T-helper 1 cell treated with Interleukin-12 subunit alpha and Interleukin-12 subunit beta and Interleukin-4 antibody, amounts not matched to agents 30 μg/mL and 1 μg/mL, for 36 hours (primary cell): ENCODE measurements around the gene THY1.
"Not testable (repeated sequence)": the region's sequence is repeated elsewhere in the genome, so short reads cannot be mapped to it uniquely, and the experiment has no call there.

Experiments
- H3K27ac Mint-ChIP-seq: one replicate; pipeline ENCODE4 v1.8.0; 2021; ENCODE audit warnings: mild to moderate bottlenecking, mixed read lengths
- H3K27me3 Mint-ChIP-seq: one replicate; pipeline ENCODE4 v1.8.0; 2021; ENCODE audit warnings: low read depth, mixed read lengths
- H3K36me3 Mint-ChIP-seq: one replicate; pipeline ENCODE4 v1.8.0; 2021; ENCODE audit warnings: low read depth, mixed read lengths
- H3K4me1 Mint-ChIP-seq: one replicate; pipeline ENCODE4 v1.8.0; 2021; ENCODE audit warnings: low read depth, mixed read lengths
- H3K4me3 Mint-ChIP-seq: one replicate; pipeline ENCODE4 v1.8.0; 2021; ENCODE audit warnings: mild to moderate bottlenecking, moderate library complexity, mixed read lengths
- H3K9me3 Mint-ChIP-seq: one replicate; pipeline ENCODE4 v1.8.0; 2021; ENCODE audit warnings: mixed read lengths

The THY1 gene

DNA sequence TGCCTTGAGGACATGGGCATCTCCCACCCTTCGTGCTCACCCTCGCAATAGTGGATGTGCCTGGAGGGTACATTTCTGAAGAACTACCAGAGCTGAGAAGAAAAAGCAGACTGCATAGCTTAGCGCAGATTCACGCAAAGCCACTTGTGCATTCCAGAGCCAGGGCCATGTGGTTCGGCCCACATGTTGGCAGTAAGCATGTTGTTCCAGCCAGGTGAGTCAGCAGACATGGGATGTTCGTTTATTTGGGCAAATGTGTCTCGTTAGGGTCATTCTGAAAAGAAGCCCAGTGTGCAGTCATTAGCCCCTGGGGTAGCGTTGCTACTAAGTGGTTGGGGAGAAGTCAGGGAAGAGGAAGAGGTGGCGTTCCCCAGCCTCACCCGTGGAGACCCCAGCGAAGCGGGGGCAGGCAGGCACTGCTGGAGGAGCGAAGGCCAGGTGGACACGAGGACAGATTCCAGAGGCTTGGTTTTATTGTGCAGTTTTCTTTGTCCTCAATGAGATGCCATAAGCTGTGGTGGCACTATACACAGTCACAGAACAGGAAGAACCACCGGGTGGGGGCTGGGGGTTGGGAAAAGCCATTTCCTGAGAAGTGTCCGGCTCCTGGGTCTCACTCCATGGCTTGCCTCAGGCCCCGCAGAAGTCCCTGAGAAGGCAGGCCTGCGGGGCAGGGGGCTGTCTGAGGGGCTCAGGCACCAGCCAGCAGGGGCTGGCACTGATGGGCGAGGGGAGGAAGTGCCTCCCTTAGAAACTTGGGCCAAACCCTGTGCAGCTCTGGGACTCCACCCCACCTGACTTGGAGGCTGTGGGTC, 5.0 kb downstream of the THY1 start:
- no peaks in the 10 kb centered on the region for H3K36me3 Mint-ChIP-seq
- H3K9me3 Mint-ChIP-seq = peaks cover 4% of the 10 kb centered on the region
- no peak overlapping the region for H3K4me3 Mint-ChIP-seq
- H3K27ac Mint-ChIP-seq = no peak overlapping the region
- H3K4me1 Mint-ChIP-seq = peaks cover 3% of the 10 kb centered on the region
- peaks cover 37% of the 10 kb centered on the region for H3K27me3 Mint-ChIP-seq

DNA sequence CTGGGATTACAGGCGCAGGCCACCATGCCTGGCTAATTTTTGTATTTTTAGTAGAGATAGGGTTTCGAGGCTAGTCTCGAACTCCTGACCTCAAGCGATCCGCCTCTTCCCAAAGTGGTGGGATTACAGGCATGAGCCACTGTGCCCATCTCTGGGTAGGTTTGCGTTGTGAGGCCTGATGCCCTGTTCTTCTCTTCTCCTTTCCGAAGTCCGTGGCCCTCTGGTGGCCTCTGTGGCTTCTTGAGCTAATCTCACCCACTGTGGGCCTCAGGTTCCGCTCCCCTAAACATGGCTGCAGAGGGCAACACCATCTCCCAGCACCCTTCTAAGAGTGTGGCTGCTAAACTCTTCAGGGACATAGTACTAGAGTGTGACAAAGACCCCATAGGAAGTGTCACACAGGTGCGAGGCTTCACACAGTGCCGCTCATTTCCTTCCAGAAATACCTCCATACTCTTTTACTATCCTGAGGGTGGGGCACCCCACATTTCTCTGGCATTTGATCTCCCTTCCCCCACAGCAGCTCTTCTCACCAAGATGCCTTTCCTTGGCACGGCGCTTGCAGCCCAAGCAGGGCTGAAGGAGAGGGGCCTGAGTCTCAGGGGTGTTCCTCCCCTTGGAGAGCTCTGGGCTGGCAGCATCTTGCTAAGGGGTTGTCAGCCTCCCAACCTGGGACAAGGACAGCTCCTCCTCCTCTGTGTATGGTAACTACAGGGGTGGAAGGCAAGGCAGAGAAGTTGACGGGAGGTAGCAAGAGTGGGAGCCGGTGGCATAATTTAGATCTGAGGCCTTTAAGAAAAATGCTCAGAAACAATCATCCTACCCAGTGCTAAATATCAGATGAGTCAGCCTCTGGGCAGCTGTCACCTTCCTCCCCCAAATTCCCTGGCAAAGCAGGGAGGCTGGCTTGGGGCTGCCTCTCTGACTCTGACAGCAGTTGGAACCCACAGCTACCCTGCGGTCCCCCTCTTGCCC, 6.1 kb downstream of the THY1 start:
- H3K9me3 Mint-ChIP-seq = peaks cover 4% of the 10 kb centered on the region
- no peak overlapping the region for H3K4me3 Mint-ChIP-seq
- peaks cover 26% of the 10 kb centered on the region for H3K27me3 Mint-ChIP-seq
- H3K36me3 Mint-ChIP-seq = no peaks in the 10 kb centered on the region
- H3K27ac Mint-ChIP-seq = no peak overlapping the region
- peaks cover under 1% of the 10 kb centered on the region for H3K4me1 Mint-ChIP-seq

DNA sequence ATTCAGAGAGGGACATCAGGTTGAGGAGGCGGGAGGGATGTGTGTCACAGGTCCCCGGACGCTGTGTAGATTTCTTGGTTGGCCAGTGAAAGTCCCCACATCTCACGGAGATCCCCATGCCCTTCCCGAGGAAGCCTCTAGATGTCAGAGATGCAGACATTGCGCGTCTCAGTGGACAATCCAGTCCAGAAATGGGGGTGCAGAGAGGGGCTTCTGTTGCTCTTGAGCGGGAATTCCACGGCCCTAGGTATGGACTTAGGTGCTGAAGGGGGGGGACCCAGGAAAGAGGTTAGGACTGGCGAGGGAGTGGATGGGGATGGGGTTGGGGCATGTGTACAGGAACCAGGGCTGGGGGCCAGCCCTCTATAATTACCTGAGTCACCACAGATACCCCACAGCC, 7.0 kb downstream of the THY1 start:
- H3K4me1 Mint-ChIP-seq = no peaks in the 10 kb centered on the region
- no peak overlapping the region for H3K4me3 Mint-ChIP-seq
- no peak overlapping the region for H3K27ac Mint-ChIP-seq
- peaks cover 19% of the 10 kb centered on the region for H3K27me3 Mint-ChIP-seq
- peaks cover 4% of the 10 kb centered on the region for H3K9me3 Mint-ChIP-seq
- H3K36me3 Mint-ChIP-seq = no peaks in the 10 kb centered on the region

DNA sequence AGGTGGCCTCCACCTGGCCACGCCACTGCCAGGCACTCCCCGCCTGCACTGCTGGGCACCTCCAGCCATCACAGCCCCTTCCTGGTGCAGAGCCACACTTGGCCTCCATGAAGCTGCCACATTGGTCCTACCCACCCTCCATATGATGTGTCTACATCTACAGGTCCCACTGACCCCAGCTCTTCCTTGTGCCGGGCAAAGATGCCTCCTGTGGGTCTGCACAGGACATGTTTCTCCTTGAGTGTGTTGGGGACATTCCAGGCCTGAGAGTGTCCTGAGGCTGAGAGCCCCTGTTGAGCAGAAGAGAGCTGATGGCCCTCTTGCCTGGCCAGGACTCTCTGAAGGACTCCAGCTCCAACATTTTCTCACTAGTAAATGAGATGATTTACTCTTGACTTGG, 7.5 kb downstream of the THY1 start:
- Mint-ChIP-seq H3K27ac (no peak overlapping the region), H3K36me3 (no peaks in the 10 kb centered on the region), H3K9me3 (peaks cover 4% of the 10 kb centered on the region), H3K4me3 (no peak overlapping the region), H3K27me3 (peaks cover 18% of the 10 kb centered on the region), H3K4me1 (no peaks in the 10 kb centered on the region)

DNA sequence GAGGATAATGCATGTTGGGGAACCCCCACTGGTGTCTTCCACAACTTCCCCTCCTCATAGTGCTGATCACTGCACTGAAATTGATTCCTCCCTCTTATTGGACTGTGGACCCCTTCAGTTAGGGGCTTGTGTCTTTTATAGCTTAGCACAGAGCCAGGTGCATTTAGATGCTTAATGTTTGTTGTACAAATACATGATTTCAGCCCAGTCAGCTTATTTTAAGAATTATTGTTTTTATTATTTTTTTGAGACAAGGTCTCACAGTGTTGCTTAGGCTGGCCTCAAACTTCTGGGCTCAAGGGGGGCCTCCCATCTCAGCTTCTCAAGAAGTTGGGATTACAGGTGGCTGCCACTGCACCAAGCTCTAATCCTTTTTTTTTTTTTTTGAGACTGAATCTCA, 8.2 kb downstream of the THY1 start:
- no peaks in the 10 kb centered on the region for H3K36me3 Mint-ChIP-seq
- no peaks in the 10 kb centered on the region for H3K4me1 Mint-ChIP-seq
- no peak overlapping the region for H3K27ac Mint-ChIP-seq
- no peak overlapping the region for H3K4me3 Mint-ChIP-seq
- peaks cover 4% of the 10 kb centered on the region for H3K9me3 Mint-ChIP-seq
- peaks cover 10% of the 10 kb centered on the region for H3K27me3 Mint-ChIP-seq

DNA sequence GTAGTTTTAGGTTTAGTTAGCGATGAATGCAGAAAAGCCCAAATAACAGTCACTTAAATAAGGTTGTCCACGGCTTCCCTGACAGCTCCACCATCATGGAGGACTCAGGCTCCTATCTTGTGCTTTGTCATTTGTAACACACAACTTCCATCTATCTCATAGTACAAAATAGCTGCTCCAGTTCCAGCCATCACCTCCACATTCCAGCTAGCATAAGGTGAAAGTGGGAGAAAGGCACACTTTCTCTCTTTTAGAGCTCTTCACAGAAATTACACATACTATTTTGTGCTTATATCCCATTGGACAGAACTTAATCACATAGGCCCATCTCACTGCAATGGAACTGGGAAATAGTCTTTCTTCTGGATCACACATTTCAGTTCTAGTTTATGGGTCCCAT, 8.7 kb downstream of the THY1 start:
- Mint-ChIP-seq H3K4me1 (no peaks in the 10 kb centered on the region), H3K4me3 (no peak overlapping the region), H3K27me3 (peaks cover 10% of the 10 kb centered on the region), H3K27ac (no peak overlapping the region), H3K9me3 (peaks cover 4% of the 10 kb centered on the region), H3K36me3 (no peaks in the 10 kb centered on the region)

DNA sequence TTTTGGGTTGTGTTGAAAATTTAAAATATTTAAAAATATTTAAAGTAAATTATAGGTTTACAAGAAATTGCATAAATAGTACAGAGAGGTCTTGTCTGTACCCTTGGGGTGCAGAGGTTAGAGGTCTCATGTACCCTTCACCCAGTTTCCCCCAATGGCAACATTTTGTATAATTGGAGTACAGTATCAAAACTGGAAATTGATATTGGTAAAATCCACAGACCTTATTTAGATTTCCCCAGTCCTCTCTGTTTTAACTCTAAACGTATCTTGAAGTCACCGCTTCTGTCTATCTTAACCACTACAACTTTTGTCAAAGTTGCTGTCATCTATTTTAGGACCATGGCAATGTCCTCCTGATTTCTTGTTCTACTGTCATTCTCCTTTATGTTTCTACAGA, 10.9 kb downstream of the THY1 start:
- no peak overlapping the region for H3K27ac Mint-ChIP-seq
- H3K4me3 Mint-ChIP-seq = no peak overlapping the region
- peaks cover 4% of the 10 kb centered on the region for H3K9me3 Mint-ChIP-seq
- H3K36me3 Mint-ChIP-seq = no peaks in the 10 kb centered on the region
- H3K27me3 Mint-ChIP-seq = peaks cover 8% of the 10 kb centered on the region
- H3K4me1 Mint-ChIP-seq = no peaks in the 10 kb centered on the region

DNA sequence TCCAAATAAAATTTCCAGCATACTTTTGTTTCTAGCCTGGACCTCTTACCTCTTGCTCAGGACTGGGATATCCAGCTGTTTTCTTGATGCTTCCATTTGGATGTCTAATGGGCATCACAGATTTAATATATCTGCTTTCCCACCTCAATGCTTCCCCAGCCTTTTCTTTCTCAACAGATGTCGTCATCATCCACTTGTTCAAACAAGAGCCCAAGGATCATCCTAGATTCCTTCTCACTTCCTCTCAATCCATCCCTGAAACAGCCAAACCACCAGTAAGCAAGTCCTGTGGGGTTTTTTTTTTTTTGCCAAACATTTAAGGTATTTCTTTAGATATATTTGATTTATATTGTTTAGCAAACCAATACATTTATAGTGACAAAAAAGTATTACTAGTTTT, 12.5 kb downstream of the THY1 start:
- H3K36me3 Mint-ChIP-seq = no peaks in the 10 kb centered on the region
- H3K4me1 Mint-ChIP-seq = no peaks in the 10 kb centered on the region
- peaks cover 4% of the 10 kb centered on the region for H3K9me3 Mint-ChIP-seq
- no peak overlapping the region for H3K4me3 Mint-ChIP-seq
- H3K27me3 Mint-ChIP-seq = peaks cover 8% of the 10 kb centered on the region
- H3K27ac Mint-ChIP-seq = no peak overlapping the region

DNA sequence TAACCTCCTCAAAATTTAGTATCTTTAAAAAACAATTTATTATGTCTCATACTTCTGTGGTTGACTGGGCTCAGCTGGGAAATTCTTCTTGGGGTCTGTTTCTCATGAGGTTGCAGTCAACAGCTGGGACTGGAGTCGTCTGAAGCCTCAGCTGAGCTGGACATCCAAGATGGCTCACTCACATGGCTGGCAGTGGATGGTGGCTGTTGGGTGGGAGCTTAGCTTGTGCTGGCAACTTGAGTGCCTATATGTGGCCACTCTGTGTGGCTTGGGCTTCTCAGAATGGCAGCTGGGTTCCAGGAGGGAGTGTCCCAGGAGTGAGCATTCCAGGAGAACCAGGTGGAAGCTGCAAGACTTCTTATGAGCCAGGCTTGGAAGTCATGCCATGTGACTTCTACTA, 13.2 kb downstream of the THY1 start:
- Mint-ChIP-seq H3K27me3 (peaks cover 8% of the 10 kb centered on the region), H3K4me3 (no peak overlapping the region), H3K4me1 (no peaks in the 10 kb centered on the region), H3K36me3 (no peaks in the 10 kb centered on the region), H3K27ac (no peak overlapping the region), H3K9me3 (peaks cover 4% of the 10 kb centered on the region)

DNA sequence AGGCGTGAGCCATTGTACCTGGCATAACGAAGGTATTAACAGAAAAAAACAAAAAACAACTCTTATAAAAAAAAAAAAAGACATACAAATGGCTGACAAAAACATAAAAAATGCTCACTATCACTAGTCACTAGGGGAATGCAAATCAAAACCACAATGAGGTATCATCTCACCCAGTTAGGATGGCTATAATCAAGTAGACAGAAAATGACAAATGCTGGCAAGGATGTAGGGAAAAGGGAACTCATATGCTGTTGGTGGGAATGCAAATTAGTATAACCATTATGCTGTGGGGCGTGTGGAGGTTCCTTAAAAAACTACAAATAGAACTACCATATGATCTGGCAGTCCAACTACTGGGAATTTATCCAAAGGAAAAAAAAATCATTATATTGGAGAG, 17.0 kb downstream of the THY1 start:
- no peaks in the 10 kb centered on the region for H3K4me1 Mint-ChIP-seq
- no peak overlapping the region for H3K4me3 Mint-ChIP-seq
- H3K9me3 Mint-ChIP-seq = peaks cover 9% of the 10 kb centered on the region
- H3K27ac Mint-ChIP-seq = no peak overlapping the region
- H3K27me3 Mint-ChIP-seq = peaks cover 14% of the 10 kb centered on the region
- no peaks in the 10 kb centered on the region for H3K36me3 Mint-ChIP-seq

DNA sequence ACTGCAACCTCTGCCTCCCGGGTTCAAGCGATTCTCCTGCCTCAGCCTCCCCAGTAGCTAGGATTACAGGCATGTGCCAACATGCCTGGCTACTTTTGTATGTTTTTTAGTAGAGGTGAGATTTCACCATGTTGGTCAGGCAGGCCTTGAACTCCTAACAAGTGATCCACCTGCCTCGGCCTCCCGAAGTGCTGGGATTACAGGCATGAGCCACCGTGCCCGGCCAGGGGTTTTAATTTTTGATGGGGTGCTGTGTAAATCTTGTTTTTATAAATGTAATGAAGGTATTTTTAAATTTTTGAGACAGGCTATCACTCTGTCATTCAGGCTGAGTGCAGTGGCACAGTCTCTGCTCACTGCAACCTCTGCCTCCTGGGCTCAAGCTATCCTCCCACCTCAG, 17.5 kb downstream of the THY1 start:
- H3K27ac Mint-ChIP-seq, H3K36me3 Mint-ChIP-seq, H3K4me1 Mint-ChIP-seq, H3K4me3 Mint-ChIP-seq: not testable (repeated sequence)
- Mint-ChIP-seq H3K9me3 (peaks cover 15% of the 10 kb centered on the region), H3K27me3 (peaks cover 16% of the 10 kb centered on the region)

DNA sequence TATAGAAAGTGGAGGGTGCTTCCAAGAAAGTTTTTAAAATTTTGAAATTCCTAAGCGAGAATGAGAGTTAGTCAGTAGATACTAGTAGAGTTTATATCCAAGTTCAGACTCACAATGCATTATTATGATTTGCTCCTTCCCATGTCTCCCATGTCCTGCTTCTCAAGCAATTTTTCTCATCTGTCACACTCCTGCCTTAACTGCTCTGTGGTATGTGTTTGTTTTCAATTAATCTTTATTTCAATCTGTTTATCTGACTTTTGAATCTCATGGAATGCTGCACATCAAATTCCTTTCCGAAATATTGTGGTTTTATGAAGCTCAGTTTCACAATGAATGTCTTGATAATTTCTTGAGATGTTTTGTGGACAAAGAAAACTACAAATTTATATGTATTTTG, 18.1 kb downstream of the THY1 start:
- no peak overlapping the region for H3K4me3 Mint-ChIP-seq
- no peak overlapping the region for H3K27ac Mint-ChIP-seq
- peaks cover 18% of the 10 kb centered on the region for H3K9me3 Mint-ChIP-seq

DNA sequence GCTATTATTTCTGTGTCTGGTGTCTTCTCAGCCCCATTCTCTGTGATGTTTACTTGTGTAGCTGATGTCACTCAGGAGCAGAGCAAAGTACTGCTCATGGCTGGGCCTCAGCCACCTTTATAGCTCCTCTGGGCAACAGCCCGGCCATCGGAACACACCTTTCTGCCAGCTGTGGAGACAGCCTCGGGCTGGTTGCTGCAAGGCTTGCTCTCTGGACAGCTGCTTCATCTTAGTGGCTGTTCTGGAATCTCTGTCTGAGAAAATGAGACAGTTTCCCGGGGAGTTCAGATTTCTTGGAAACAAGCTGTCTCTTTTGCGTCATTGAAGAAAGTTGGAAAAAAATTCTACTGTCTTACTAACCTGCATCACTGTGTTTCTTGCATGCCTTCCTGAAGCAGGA, 20.0 kb downstream of the THY1 start:
- Mint-ChIP-seq H3K4me3 (no peak overlapping the region), H3K27me3 (peaks cover 19% of the 10 kb centered on the region), H3K27ac (no peak overlapping the region), H3K4me1 (no peaks in the 10 kb centered on the region), H3K9me3 (peaks cover 24% of the 10 kb centered on the region), H3K36me3 (peaks cover 2% of the 10 kb centered on the region)

More for the DNA sequence above, 18.1 kb downstream of the THY1 start:
- H3K36me3 Mint-ChIP-seq = peaks cover 2% of the 10 kb centered on the region
- no peaks in the 10 kb centered on the region for H3K4me1 Mint-ChIP-seq
- peaks cover 18% of the 10 kb centered on the region for H3K27me3 Mint-ChIP-seq

DNA sequence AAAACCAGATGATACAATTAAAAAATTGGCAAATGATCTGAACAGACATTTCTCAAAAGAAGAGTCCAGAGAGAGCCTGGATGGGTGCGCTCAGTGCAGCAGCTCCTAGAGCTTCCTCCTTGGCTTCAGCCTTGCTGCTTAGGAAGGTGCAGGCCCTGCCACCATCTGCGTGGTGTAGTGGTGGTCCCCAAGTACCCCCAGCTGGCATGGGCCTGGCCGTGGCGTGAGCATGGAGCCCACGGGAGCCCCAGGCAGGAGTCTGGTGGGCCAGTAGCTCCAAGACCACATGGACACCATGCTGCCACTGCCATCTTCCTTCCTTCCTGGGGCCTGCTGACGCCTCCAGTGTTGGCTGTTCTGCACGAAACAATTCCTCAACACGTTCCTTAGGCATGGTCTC, 20.5 kb downstream of the THY1 start:
- no peak overlapping the region for H3K27ac Mint-ChIP-seq
- H3K36me3 Mint-ChIP-seq = peaks cover 2% of the 10 kb centered on the region
- no peaks in the 10 kb centered on the region for H3K4me1 Mint-ChIP-seq
- H3K4me3 Mint-ChIP-seq = no peak overlapping the region
- peaks cover 29% of the 10 kb centered on the region for H3K9me3 Mint-ChIP-seq
- H3K27me3 Mint-ChIP-seq = peaks cover 24% of the 10 kb centered on the region

DNA sequence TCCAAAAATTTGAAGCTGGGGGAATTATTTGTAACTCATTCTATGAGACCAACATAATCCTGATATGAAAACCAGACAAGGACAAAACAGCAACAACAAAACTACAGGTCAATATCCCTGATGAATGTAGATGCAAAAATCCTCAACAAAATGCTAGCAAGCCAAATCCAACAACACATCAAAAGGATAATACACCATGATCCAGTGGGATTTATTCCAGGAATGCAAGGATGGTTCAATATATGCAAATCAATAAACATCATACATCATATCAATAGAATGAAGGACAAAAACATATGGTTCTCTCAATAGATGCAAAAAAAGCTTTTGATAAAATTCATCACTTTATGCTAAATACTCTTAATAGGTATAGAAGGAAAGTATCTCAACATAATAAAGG, 22.1 kb downstream of the THY1 start:
- Mint-ChIP-seq H3K27ac (no peak overlapping the region), H3K36me3 (peaks cover 2% of the 10 kb centered on the region), H3K9me3 (peaks cover 29% of the 10 kb centered on the region), H3K27me3 (peaks cover 24% of the 10 kb centered on the region), H3K4me1 (no peaks in the 10 kb centered on the region), H3K4me3 (no peak overlapping the region)
